ENCODE measurements around the gene CRHR1.

DNA sequence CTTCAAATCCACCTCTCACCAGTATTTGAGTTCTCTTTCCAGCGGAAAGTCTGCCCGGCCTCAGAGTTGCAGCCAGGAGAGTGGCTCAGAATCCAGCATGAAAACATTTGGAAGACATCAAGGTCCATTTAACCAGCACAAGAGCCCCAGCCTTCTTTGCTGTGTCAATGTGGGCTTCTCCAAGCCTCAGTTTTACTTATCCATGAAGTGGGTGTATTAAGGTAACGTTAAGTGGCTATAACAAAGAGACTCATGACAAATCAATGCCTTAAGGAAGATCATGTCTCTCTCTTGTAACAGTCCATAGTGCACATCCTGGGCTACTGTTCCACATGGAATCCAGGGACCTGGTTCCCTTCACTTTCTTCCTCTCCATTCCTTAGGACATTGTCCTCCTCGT, 59.6 kb downstream of the CRHR1 start:
- TF ChIP-seq, protein P1, sequence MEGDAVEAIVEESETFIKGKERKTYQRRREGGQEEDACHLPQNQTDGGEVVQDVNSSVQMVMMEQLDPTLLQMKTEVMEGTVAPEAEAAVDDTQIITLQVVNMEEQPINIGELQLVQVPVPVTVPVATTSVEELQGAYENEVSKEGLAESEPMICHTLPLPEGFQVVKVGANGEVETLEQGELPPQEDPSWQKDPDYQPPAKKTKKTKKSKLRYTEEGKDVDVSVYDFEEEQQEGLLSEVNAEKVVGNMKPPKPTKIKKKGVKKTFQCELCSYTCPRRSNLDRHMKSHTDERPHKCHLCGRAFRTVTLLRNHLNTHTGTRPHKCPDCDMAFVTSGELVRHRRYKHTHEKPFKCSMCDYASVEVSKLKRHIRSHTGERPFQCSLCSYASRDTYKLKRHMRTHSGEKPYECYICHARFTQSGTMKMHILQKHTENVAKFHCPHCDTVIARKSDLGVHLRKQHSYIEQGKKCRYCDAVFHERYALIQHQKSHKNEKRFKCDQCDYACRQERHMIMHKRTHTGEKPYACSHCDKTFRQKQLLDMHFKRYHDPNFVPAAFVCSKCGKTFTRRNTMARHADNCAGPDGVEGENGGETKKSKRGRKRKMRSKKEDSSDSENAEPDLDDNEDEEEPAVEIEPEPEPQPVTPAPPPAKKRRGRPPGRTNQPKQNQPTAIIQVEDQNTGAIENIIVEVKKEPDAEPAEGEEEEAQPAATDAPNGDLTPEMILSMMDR (IDR thresholded peaks at IDR 0.05): no peak
- TF ChIP-seq POLR2A (IDR thresholded peaks at IDR 0.05): no peak

All from thyroid gland (tissue), 4 donors.